Stimulated activated CD4-positive, alpha-beta T cell treated with anti-CD3 and anti-CD28 coated beads, TNF-alpha, amount 100 ng/mL, for 48 hours (primary cell): ENCODE measurements around the gene NACC1.

Experiments used
- DNase-seq, 3 donors: peaks; one replicate each; pipeline ENCODE4 v3.0.0-alpha.2; 2020; ENCODE audit warnings: low read depth in 3 of 3

Gene NACC1

GRCh38 chr19:13117772-13118423, at the start of gene NACC1:
Gene NACC1, plus strand, starts transcription at chr19:13118264. Its CDS starts 16,944 bp downstream, at chr19:13135208.
- DNase-seq: peak; percentile 85 to 87 (median 87)

- no peak for DNase-seq
Measured at GRCh38 chr19:13069415-13070359, 48.4 kb upstream of the NACC1 start.

- DNase-seq: no peak
Measured at GRCh38 chr19:13070425-13071140, 47.5 kb upstream of the NACC1 start.

- DNase-seq: no peak
Measured at GRCh38 chr19:13071444-13072187, 46.4 kb upstream of the NACC1 start.

GRCh38 chr19:13072188-13072908, 45.7 kb upstream of the NACC1 start:
- no peak for DNase-seq

GRCh38 chr19:13073263-13073662, 44.8 kb upstream of the NACC1 start:
- DNase-seq: no peak

- no peak for DNase-seq
Measured at GRCh38 chr19:13074378-13074777, 43.7 kb upstream of the NACC1 start.

GRCh38 chr19:13076320-13076719, 41.7 kb upstream of the NACC1 start:
- DNase-seq: no peak

- no peak for DNase-seq
Measured at GRCh38 chr19:13076787-13077186, 41.3 kb upstream of the NACC1 start.

- DNase-seq: no peak
Measured at GRCh38 chr19:13077240-13077639, 40.8 kb upstream of the NACC1 start.

GRCh38 chr19:13078381-13078780, 39.7 kb upstream of the NACC1 start:
- DNase-seq: no peak

GRCh38 chr19:13078897-13079541, 39.0 kb upstream of the NACC1 start:
- no peak for DNase-seq

GRCh38 chr19:13079542-13079986, 38.5 kb upstream of the NACC1 start:
- DNase-seq: no peak

- no peak for DNase-seq
Measured at GRCh38 chr19:13082192-13083007, 35.7 kb upstream of the NACC1 start.

GRCh38 chr19:13083008-13083404, 35.1 kb upstream of the NACC1 start:
- no peak for DNase-seq

- no peak for DNase-seq
Measured at GRCh38 chr19:13083627-13084026, 34.4 kb upstream of the NACC1 start.

GRCh38 chr19:13085666-13086065, 32.4 kb upstream of the NACC1 start:
- no peak for DNase-seq

- no peak for DNase-seq
Measured at GRCh38 chr19:13086341-13086740, 31.7 kb upstream of the NACC1 start.

- no peak for DNase-seq
Measured at GRCh38 chr19:13087295-13087694, 30.8 kb upstream of the NACC1 start.
